SIG-M5 treated with dmso at 0.1 percent for 504 hours (cell line): ENCODE results near the gene PTGES3L.
"Not testable (repeated sequence)": the region's sequence is repeated elsewhere in the genome, so short reads cannot be mapped to it uniquely, and the experiment has no call there.

Experiments used
- DNase-seq: peaks from one replicate; lab custom pipeline; 2025; ENCODE audit not compliant: unreplicated experiment; lab: John Stamatoyannopoulos, UW

Gene PTGES3L

DNA sequence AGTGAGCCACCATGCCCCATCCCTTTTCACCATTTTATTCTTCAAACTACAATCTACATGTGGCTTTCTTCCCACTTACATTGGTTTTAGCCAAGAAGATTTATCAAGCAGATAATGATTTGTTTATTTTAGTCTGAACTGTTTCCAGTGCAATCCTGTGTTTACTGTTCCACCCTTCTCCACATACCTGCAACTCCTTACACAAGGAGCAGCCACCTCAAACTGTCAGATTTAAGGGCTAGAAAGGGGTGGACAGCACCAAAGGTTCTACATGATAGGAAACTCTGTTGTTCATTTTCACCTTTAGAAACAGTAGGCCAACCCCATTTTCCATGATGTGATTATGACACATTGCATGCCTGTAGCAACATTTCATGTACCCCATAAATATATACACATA is 2.4 kb upstream of the PTGES3L start:
- no peak for DNase-seq

DNA sequence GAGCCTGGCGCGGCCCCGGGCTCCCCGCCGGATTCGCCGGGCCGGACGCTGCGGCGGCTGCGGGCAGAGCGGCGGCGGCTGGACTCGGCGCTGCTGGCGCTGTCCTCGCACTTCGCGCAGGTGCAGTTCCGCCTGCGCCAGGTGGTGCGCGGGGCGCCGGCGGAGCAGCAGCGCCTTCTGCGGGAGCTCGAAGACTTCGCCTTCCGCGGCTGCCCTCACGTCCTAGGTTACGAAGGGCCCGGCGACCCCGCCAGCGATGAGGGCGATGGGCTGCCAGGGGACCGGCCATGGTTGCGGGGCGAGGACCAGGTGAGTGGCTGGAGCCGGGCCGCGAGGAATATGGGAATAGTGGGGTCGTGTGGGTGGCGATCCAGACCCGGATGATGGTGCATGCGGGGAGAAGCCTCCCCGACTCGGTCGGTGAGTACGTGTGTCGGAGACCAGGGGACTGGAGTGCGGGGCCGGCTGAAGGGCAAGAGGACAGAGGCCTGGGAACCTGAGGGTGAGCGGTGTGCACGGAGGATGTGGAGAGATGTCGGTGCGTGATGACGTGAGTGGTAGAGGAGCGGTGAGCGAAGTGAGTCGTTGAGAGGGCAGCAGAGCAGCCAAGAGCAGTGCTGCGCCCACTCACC is 1.0 kb upstream of the PTGES3L start:
- peak; percentile 69 for DNase-seq

- peak; percentile 78 for DNase-seq
These were observed 440 bp upstream of the PTGES3L start, which contains the start of gene RUNDC1 for GRCh38 chr17:42980274-42980765. RUNDC1 (plus strand) TSS chr17:42980565; CDS start chr17:42980577, 12 bp downstream.

- not testable (repeated sequence) for DNase-seq
These were observed 4.2 kb downstream of the PTGES3L start for GRCh38 chr17:42975701-42976100.

DNA sequence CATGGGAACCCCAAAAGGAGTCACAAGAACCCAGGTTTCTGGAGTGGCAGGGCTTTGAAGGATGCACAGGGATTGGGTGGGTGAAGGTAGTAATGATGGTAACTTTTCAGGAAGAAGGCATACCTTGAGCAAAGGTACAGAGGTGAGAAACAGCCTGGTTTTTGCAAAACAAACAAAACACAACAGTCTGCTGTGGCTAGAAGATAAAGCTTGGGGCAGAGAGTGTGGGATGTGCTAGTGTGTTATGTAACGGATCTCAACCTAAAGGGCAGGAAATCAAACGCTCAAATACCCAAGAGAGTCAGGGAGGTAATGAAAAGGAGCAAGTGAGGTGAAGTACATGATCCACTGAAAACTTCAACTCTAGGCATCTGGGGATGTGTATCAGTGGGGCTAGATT is 4.6 kb downstream of the PTGES3L start:
- no peak for DNase-seq

DNA sequence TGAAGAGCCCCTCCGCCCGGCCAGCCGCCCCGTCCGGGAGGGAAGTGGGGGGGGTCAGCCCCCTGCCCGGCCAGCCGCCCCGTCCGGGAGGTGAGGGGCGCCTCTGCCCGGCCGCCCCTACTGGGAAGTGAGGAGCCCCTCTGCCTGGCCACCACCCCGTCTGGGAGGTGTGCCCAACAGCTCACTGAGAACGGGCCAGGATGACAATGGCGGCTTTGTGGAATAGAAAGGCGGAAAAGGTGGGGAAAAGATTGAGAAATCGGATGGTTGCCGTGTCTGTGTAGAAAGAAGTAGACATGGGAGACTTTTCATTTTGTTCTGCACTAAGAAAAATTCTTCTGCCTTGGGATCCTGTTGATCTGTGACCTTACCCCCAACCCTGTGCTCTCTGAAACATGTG is 6.6 kb downstream of the PTGES3L start:
- not testable (repeated sequence) for DNase-seq

- DNase-seq = no peak
These were observed 8.3 kb downstream of the PTGES3L start for GRCh38 chr17:42971589-42971988.

GRCh38 chr17:42969001-42969581 is 10.8 kb downstream of the PTGES3L start:
- DNase-seq = peak; percentile 46

DNA sequence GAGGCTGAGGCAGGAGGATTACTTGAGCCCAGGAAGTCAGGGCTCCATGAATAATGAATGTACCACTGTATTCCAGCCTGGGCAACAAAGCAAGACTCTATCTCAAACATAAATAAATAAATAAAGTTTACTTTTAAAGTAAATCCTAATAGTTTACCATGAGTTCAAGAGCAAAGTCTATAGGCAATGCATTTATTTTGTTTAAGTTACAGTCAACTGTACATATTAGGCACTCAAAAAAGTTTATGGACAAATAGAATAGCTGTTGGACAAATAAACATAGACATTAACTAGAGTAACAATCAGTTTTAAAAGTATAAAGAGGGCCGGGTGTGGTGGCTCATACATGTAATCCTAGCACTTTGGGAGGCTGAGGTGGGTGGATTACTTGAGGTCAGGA is 12.0 kb downstream of the PTGES3L start:
- DNase-seq = no peak

DNA sequence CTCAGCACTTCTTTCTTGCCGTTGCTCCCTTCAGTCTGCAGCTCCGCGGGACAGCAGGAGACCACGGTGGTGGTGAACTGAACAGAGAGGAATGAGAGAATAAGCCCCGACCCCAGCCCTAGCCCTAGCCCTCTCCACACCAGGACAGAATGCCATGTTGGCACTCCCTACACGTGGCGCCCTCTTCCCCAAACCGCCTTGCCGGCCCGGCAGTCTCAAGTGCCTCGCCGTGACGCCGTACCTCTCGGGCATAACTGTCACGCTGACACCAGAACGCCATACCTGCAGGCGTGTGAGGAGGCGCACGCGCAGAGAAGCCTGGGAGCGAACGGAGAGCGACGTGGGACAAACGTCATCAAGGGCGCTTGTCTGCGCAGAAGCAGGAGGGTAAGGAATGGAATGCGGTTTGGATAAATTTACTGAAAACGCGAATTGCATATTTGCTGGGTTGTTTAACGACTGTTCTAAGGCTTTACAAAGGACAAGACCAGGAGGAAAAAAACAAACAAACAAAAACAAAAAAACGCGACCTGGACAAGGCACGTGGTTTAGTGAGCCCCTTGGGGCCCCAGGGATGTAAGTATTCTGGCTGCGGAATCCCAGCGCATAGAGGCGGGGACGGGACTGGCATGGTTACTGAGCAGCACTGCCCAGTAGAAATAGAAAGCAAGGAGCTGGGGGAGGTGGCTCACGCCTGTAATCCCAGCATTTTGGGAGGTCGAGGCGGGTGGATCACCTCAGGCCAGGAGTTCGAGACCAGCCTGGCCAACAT is 15.5 kb downstream of the PTGES3L start, which contains the start of gene AARSD1:
Gene AARSD1 (minus strand): TSS at position 294 of the 772 bp plus-strand sequence. CDS start 14 bp downstream, at position 280.
- peak; percentile 93 for DNase-seq

DNA sequence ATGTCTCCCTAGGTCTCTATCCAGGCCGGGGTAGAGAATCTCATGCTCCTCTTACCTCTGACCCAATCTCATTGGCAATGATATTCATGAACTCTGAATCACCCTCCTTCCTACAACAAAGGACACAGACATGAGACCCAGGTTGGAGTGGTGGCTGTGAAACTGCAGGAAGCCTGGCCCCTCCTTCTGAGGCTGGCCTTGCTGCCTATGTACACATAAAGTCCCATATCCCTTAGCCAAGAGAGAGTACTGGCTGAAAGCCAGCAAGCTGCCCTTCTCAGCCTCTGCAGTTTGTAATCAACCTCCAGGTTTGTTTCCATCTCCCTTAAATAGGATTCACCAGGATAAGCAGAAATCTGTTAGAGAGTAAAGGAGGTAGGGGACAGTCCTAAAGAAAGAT is 26.2 kb downstream of the PTGES3L start:
- no peak for DNase-seq

- DNase-seq = no peak
These were observed 29.7 kb downstream of the PTGES3L start for GRCh38 chr17:42950044-42950783.

GRCh38 chr17:42946812-42947211 is 33.1 kb downstream of the PTGES3L start:
- no peak for DNase-seq

- DNase-seq = no peak
These were observed 35.7 kb downstream of the PTGES3L start for GRCh38 chr17:42944211-42944610.

DNA sequence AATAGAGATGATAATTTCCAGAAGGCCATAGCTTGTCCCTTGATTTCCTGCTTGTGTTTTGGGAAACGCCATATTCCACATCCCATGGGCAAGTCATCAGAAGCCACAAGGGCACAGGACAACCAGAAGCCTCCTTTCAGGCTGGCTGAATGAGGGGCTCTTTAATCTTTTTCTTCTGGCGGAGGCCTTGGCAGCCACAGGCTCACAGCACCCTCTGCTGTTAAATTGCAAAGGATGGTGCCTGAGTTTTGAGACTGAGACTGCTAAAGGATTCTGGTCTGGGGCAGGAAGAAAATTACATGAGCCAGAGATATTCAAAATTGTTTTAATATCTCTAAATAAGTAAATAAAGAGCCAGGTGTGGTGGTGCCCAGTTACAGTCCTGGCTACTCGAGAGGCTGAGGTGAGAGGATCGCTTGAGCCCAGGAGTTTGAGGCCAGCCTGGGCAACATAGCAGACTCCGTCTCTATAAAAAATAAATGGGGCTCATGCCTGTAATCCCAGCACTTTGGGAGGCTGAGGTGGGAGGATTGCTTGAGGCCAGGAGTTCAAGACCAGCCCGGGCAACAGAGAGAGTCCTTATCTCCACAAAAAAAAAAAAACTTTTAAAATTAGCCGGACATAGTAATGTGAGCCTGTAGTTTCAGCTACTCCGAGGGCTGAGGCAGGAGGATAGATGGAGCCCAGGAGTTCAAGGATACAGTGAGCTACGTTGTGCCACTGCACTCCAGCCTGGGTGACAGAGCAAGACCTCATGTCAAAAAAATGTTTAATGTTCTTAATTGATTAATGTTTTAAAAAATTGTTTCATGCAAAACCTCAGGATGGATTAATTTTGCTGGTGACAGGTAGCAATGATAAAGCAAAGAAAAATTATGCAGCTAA is 41.9 kb downstream of the PTGES3L start:
- peak; percentile 68 for DNase-seq

- no peak for DNase-seq
These were observed 50.4 kb downstream of the PTGES3L start for GRCh38 chr17:42929497-42929844.

DNA sequence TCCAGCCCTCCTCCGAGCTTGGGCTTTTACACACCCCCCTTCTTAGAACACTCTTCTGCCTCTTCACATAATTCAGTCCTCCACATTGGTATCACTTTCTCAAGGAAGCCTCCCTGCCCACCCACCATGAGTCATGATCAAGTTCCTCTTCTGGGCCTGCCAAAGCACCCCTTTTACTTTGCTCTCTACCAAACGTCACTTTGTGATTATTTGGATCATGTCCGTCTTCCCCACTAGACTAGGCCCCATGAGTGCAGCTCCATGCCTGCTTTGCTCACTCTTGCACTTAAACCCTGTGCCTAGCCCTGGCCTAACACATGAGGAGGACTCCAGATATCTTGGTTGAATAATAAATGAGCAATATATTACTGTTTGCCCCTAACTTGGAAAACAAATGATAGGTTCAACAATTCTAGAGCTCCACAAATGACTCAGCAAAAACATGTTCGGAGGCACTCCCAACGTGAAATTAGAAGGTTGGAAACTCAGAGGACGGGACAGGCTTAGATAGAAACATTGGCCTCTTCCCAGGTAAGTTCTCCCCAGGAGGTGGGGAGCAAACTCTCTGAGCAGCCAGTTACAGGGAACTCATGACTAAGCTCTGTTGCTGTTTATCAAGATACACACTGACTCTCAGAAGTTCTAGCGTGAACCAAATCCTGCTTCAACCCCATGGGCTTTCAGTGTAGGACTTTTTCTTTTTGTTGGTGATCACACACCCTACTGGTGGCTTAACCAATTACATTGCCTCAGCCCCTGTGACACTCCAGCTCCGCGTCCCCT is 51.0 kb downstream of the PTGES3L start:
- DNase-seq = peak; percentile 97

DNA sequence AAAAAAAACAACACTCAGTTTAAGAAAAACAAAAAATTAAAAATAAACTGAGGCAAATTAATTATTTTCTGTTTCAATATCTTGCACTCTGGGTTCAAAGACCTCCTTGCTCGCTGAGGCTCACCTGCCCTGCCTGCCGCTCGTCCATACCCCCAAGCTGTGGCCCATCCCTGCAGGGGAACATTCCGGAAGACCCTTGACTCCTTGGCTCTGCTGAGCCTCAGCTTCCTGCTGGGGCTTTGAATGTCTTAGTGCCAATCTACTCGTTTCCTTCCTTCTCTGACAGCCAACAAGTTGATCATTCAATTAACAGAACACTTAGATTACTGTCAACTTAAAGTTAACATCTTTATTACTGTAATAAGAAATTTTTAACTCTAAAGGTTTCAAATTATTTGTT is 55.0 kb downstream of the PTGES3L start:
- no peak for DNase-seq

GRCh38 chr17:42923472-42923871 is 56.4 kb downstream of the PTGES3L start:
- DNase-seq = not testable (repeated sequence)
